Activated T-helper 9 cell treated with anti-CD3 and anti-CD28 coated beads, Interleukin-2, amount 50 U/mL, for 16 hours (primary cell): ENCODE data around the gene NPHP4.

Experiments used
- DNase-seq: peaks from one replicate; pipeline ENCODE4 v3.0.0-alpha.2; 2020; ENCODE audit warnings: low read depth

The NPHP4 gene

DNA sequence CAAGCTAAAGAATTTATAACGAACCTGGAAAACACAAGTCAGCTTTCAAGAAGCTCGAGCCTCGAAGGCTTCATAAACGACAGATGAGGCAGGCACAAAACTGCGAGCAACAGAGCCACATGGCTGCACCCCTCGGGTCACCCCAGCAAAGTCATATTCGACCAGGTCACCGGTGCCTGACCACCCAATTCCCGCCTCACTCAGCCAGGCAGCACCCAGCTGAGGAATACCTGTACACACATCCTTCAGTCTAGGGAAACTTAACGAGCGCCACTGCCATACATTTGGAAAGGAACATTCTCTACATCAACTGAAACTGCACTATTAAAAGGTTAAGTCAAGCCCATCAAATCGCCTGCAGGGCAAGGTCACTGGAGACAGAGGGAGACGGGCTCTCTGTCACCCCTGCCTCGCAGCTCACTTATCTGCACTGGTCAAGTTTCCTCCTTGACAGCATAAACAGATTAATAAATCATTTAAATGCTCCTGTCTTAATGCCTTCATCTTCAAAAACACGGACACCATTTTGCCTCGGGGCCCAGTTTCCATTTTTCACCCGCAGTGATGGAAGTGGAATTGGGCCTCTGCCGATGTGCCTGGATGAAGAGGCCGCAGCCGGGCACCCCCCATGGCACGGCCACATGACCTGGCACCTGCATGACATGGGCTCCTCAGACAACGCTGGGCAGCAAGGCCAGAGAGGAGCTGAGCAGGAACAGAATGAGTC is 20.6 kb downstream of the NPHP4 start:
- DNase-seq = no peak

GRCh38 chr1:5970610-5971273 is 21.5 kb downstream of the NPHP4 start:
- DNase-seq = no peak

DNA sequence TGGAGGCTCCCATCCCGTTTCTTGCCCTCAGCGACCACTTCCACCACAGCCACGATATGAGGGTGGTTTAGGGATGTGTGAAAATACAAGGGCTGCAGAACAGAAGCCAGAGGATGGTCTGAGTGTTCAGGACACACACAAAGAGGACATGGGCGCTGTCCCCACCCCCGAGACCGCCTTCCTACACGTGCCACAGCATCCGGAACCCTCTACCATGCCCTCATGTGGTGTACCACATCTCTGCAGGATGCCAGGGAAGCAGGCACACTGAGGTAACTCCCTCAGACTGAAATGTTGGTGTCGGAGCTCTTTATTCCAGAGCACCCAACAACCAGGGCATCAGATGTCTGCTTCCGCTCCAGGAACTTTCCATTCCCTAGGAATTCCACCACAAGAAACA is 23.1 kb downstream of the NPHP4 start:
- no peak for DNase-seq

DNA sequence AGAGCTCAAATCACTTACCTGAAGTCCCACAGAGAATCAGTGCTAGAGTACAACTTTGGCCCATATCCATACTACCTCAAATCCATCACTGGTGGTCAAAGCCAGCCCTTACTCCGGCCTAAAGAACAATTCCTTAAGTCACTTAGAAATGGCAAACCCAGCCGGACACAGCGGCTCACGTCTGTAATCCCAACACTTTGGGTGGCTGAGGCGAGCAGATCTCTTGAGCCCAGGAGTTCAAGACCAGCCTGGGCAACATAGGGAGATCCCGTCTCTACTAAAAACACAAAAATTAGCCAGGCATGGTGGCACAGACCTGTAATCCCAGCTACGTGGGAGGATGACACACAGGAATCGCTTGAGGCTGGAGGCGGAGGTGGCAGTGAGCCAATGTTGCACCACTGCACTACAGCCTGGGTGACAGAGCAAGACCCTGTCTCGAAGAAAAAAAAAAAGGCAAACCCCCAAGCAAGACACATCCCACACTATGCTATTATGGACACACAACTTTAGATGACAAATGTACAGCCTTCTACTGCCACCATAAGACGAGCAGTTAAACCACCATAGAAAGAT is 24.0 kb downstream of the NPHP4 start:
- DNase-seq = no peak

- no peak for DNase-seq
Measured at GRCh38 chr1:5967351-5968160, 24.7 kb downstream of the NPHP4 start.

- DNase-seq = no peak
Measured at GRCh38 chr1:5966543-5967205, 25.6 kb downstream of the NPHP4 start.

DNA sequence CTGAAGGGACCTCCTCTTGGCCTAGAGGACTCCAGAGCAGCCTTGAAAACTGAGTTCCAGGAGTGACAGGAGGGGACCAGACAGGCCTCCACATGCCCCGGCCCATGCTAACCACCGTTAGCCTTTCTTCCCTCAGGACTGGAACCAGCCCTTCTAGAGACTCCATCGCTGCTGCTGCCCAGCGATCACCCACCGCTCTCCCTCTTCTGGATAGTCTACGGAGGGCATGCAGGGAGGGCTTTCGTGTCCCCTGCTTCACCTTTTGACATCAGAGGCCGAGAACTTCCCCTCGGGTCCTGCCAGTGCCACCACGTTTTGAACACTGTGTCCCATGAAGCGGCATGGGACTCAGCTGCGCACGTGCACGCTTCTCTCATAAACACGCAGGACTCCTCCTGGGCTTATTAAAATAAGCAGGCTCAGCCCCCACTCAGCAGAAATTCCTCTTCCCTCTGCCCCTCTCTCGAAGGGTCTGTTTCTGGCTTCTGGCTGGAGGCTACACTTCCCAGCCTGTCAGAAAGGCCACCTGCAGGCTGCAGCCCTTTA is 26.6 kb downstream of the NPHP4 start:
- DNase-seq = no peak

GRCh38 chr1:5962265-5963105 is 29.7 kb downstream of the NPHP4 start:
- no peak for DNase-seq

DNA sequence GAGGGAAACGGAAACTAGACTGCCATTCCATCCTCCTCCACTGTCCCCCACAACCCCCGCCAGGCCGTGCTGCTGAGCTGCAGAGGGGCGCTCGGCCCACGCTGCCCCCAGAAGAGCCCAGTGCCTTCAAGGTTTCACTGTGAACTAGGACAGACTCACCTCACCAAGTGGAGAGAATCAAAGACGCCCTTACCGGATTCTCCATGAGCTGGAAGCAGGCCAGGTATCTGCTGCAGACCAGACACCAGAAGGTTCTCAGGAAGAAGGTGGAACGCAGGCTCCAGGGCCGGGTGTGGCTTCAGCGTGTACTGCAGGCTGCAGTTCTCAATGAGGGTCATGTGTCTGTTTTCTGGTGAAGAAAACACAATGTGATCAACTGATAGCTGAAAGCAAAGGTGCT is 30.6 kb downstream of the NPHP4 start:
- no peak for DNase-seq

DNA sequence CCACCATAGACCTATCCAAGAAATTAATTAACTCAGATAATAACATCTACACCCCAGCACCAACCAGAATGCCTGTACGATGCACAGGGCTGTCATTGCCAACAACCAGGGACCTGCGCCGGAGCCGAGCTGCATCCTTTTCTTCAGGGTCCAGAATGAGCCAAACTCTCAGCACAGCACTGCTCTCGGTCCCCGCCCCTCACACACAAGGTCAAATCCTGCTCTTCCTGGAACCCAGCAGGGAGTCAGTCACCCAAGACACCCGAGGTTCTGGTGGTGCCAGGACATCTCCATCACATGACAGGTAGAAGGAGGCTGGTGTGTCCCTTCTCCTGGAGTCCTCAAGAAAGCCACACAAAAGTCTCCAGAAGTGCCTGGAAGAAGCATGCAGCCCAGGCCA is 31.9 kb downstream of the NPHP4 start:
- no peak for DNase-seq

GRCh38 chr1:5959667-5960230 is 32.5 kb downstream of the NPHP4 start:
- DNase-seq = no peak

DNA sequence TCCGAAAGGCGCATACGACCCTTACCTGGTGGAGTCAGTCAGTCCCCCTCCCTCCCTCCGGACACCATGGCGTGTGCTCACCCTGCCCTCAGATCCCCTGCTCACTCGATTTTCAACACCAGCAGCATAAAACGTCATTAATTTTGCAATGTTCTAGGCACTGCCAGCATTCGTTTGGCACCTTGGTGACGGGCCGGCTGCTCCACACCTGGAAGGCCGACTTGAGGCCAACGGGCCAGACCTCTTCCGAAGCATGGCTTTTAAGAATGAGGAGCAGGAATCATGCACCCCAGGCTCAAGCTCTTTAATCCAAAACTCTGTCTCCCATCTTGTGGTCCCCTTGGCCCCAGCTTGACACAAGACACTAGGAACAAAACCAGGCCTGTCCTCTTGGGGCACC is 33.1 kb downstream of the NPHP4 start:
- DNase-seq = no peak

- DNase-seq = no peak
Measured at GRCh38 chr1:5956022-5956830, 36.0 kb downstream of the NPHP4 start.

- no peak for DNase-seq
Measured at GRCh38 chr1:5955479-5955977, 36.7 kb downstream of the NPHP4 start.

- no peak for DNase-seq
Measured at GRCh38 chr1:5954964-5955363, 37.3 kb downstream of the NPHP4 start.

- DNase-seq = no peak
Measured at GRCh38 chr1:5953386-5953785, 38.8 kb downstream of the NPHP4 start.

DNA sequence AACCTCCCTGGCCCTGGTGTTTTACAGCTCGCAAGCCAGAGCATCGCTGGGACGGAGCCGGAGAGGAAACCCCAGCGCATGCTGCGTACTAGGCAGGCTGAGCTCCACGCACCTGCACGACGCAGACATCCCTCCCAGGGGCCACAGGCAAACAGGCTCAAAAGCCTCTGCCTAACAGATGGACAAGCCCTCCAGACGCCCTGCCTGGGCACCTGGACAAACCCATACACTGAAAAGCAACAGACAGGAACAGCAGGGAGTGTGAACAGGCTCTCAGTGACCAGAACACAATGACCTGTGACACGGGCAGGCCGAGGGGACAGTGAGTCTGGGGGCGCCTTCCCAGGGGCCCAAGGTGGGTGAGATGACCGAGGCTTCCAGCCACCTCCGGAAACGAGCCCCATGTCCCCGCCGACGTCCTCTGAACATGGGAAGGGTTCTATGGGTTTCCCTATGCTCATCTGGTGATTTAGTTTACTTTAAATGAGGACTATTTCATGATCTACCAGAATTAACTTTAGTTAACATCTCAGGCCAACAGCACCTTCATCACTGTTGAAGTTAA is 40.3 kb downstream of the NPHP4 start:
- DNase-seq = no peak

DNA sequence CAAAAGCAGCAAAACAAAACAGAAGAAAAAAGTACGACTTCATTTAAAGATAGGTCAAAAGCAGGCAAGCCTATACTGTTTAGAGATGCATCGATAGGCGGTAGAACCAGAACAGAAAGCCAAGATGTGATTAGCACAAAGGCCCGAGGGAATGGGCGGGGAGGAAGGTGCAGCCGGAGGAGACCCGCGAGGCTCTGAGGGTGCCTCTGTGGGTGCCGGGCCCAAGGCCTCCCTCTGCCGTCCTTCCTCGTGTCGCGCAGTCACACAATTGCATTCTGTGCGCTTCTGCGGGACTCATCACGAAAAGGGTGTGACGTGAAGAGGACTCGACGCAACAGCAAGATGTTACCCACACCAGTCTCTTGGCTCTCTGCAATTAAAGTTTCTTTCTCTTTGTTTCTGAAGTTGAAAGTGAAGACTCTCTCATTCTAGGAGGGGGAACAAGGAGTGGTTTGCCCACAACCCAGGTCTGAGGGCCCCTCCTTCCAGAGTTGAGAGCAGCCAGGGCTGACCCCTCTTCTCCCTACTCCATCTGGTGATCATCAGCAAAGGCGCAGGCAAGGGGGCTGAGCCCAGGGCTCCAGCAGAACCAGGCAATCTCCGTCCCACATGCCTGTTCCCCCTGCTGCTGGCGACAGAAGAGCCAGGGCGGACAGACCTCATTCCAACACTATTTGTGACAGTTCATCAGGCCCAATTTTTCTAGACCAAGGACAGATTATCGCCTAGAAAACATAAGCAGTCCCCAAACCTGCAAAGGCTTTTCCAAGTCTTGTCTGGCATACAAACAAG is 41.0 kb downstream of the NPHP4 start:
- DNase-seq = no peak
